Activated effector memory CD4-positive, alpha-beta T cell treated with anti-CD3 and anti-CD28 coated beads, Interleukin-2, amount 50 U/mL, for 16 hours (primary cell): ENCODE measurements around the gene TAS2R31.

Source experiments
- DNase-seq: peaks from one replicate; pipeline ENCODE4 v3.0.0-alpha.2; 2020

The TAS2R31 gene

GRCh38 chr12:10994307-10994706 is 36.9 kb downstream of the TAS2R31 start:
- no peak for DNase-seq

GRCh38 chr12:10989107-10989506 is 42.1 kb downstream of the TAS2R31 start:
- no peak for DNase-seq

- DNase-seq, result no peak
Observed at GRCh38 chr12:10986812-10987211, 44.4 kb downstream of the TAS2R31 start, which contains the start of gene TAS2R50. TSS of gene TAS2R50 (minus strand) at chr12:10986912. CDS start at chr12:10986860, 52 bp downstream.

GRCh38 chr12:10982244-10982643 is 49.0 kb downstream of the TAS2R31 start:
- DNase-seq, result no peak
